GDM1 (cell line): ENCODE data around the gene NACC2.

ENCODE experiments used
- DNase-seq: peaks from one replicate; lab custom pipeline; 2025; lab: John Stamatoyannopoulos, UW

NACC2 gene

GRCh38 chr9:136056546-136057235 lies 38.4 kb downstream of the NACC2 start:
- DNase-seq = no peak

DNA sequence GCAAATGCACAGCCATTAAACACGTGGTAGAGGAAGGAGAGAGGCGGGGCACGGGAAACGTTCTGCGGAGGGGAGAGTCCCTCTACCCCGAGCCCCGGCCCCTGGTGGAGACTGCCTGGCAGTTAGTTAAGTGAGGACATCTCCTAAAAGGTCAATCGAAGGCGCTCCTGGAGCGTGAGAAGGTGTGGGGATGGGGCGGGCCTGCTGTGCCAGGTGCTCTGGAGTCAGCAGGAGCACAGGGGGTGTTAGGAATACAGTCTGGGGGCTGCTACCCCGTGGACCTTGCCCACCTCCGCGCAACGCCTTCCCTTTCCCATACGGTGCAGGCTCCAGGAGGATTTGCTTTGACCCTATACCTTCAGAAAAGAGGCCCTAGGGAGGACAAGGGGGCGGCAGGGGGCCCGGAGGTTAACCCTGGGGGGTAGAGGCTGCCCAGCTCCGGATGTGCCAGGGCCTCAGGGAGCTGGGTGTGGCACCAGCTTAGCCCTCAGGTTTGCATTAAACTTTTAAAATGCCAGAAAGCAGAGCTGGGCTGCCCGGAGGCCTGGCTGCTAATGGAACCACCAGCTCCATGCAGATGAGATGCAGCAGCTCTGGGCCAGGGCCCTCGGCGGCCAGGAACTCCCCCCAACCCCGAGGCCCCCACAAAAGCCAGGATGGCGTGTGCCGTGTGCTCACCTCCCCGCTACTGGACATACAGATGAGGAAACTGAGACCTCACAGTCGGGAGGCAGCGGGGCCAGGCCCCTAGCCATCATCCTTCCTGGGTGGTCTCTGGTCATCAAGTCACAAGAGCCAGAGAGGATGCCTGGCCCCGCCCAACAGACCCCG lies 39.2 kb downstream of the NACC2 start:
- DNase-seq = no peak

- DNase-seq = no peak
Measured at GRCh38 chr9:136054798-136055714, 40.0 kb downstream of the NACC2 start.

GRCh38 chr9:136054146-136054545 lies 40.9 kb downstream of the NACC2 start:
- no peak for DNase-seq

- DNase-seq = no peak
Measured at GRCh38 chr9:136053757-136054142, 41.3 kb downstream of the NACC2 start.

GRCh38 chr9:136052991-136053756 lies 41.9 kb downstream of the NACC2 start:
- DNase-seq = no peak

GRCh38 chr9:136052472-136052880 lies 42.6 kb downstream of the NACC2 start:
- DNase-seq = no peak

DNA sequence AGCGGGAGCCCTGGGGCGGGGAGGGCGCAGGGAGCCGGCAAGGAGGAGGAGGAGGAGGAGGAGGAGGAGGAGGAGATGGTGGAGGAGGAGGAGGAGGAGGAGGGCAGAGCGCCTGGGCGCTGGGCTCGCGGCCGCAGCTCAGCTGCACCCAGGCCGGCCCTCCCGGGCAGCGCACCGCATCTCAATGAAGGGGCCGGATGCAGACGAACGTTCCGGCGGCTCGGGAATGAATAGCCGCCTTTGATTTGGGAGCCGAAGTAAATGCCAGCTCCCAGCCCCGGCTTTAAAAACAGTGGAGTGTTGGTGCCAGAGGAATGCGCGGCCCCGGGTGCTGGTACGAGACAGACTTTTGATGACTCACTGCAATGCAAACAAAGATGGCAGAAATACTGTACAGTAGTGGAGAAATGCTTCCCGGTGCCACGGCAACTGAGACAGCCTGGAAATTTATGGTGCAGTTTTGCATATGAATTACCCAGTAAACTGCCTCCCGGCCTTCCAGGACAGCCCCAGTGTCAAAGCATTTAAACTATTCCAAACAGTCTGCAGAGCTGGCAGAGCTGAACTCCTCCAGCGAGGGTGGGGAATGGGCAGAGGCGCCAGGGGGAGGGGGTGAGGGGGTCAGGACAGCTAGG lies 43.1 kb downstream of the NACC2 start:
- DNase-seq = peak; percentile 21

DNA sequence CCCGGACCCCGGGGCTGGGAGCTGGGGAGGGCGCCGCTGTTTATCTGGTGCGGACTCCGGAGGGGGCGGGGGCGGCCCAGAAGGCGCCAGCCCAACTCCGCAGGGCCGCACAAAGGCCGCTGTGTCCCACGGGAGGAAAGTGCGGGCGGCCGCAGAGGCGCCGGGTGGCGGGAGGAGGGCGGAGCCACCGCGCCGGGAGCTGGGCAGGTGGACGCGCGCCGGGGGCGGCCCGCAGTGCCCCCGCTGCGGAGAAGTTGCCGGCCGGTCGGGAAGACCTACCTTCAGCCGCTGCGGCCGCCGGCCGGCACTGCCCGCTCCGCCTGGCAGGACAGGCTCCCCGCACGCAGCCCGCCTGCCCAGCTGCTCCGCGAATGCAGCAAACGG lies 43.6 kb downstream of the NACC2 start:
- no peak for DNase-seq

DNA sequence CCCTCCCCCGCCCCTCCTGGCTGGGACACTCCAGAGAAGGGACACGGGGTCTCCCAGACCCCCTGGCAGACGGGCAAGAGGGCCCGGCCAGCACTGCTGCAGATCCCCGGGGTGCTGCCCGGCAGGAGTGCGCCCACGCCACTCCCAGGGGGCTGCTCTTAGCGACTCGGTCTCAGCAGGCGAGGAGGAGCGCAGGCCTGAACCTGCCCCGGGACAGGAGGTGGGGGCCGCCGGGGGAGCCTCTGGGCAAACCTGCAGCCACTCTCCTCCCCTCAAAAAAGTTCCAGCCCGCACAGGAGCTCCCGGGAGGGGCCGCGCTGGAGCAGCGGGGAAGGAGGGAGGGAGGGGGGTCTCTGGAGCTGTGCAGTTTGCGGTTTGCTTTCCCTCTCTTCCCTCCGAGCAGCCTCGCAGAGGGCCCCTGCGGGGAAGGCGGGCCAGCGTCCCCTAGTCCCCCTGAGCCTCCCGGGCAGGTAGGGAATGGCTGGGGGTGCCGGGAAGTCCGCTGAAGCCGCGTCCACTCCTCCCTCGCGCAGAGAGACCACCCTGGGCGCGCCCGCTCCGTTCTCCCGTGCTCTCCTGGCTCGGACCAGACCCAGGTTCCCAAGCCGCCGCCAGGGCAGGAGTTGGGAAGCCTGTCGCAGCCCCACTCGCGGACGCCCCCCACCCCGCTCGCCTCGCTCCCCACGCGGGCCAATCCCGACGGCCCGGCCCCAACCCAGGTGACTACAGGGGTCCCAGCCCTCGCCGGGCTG lies 44.2 kb downstream of the NACC2 start:
- DNase-seq = no peak

DNA sequence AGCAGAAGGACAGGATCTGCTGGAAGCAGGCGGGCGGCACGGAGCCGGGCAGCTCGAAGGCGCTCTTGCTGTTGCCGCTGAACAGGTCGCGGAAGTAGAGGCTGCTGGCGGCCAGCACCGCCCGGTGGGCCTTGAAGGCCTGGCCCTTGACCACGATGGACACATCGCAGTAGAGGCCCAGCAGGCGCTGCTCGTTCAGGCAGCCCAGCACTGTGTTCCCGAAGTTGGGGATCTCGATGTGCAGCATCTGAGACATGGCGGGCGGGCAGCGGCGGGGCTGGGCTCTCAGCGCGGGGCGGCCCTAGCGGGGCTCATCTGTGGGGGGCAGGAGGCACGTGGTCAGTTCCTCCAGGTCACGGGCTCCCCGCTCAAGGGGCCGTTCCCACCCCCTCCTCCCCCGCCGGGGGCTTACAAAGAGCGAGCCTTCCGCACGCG lies 44.8 kb downstream of the NACC2 start:
- DNase-seq = no peak

DNA sequence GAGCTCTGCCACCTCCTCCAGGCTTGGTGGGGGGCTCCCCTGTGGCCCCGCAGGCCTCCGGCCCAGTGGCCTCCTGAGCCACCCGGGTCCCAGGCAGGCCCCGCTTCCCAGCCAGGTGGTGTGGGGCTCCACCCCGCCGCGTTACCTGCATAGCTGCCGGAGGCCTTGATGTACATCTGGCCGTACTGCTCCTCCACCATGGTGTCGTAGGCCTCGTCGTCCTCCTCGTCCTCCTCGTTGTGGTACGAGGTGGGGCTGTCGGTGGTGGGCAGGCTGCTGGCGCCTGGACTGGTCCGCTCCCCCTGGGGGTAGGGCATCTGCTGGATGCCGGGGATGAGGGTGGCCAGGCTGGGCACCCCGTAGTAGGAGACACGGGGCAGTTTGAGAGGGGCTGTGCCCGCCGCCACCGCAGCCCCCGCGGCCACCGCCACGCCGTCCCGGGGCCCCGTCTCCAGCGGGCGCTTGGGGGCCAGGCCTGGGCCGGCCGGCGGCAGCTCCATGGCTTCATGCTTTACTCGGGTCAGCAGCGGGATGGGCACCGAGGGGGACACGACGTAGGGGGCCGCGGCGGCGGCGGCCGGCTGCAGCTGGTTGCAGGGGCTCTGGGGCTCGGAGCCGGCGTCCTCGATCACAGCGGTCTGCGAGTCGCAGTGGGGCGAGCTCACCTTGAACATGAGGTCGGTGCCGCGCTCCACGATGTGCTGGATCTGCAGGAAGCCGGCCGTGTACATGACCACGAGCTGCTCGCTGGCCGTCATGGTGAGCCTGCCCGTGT lies 45.4 kb downstream of the NACC2 start:
- DNase-seq = no peak

DNA sequence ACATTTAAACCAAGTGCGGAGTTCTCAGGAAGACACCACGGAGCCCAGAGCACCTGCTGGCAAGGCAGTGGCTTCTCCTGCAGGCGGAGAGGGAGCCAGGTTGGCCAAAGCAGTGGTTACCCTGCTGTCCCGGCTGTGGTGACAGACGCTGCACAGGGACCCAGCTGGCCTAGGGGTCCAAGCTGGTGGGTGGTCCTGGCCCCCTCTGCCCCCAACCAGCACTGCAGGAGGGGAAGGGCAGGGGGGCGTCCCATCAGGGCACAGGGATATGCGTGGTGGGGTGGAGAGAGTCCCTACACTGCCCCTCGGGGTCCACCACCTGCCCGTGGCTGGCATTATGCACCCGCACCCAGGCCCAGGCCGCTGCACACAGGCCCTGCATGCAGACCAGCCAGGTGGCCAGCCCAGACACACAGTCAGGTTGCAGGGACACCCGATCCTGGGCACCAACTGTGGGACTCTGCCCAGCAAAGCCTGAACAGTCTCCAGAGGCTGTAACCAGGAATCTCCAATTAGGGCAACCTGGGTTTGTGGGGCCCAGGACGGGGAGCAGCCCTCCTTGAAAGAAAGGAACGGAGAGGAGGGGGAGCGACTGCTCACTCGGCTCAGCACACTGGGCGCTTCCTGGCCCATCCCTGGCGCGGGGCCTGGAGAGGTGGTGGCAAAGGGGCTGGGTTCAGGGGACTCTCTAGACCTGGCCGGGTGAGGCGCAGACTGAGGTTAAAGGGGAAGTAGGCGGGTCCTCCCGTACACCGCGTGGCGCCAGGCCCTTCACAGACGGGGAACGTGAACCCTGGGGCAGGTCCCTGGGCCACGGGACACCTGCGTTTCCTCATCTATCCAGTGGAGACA lies 46.3 kb downstream of the NACC2 start:
- DNase-seq = no peak

- no peak for DNase-seq
Measured at GRCh38 chr9:136047775-136048559, 47.1 kb downstream of the NACC2 start.

GRCh38 chr9:136047076-136047774 lies 47.9 kb downstream of the NACC2 start:
- DNase-seq = no peak

GRCh38 chr9:136046554-136046920 lies 48.6 kb downstream of the NACC2 start:
- no peak for DNase-seq
